Ovary (tissue), 3 donors: ENCODE results near the gene PPP1R15B.
A peak's percentile ranks its signal among the peaks of the same experiment; 100 is the strongest.

Experiments
- CTCF ChIP-seq, 3 donors: fragments of 450-650 bp in 2 of 3; fragments of 200-600 bp in 1 of 3; IDR thresholded peaks; one replicate each; pipeline versions ENCODE4 v1.5.1 to v1.8.0; 2016 to 2022; ENCODE audit warnings: antibody characterized with exemption in 3 of 3, mild to moderate bottlenecking in 1 of 3
- EP300 ChIP-seq: sonication (generic); formaldehyde crosslinking; IDR thresholded peaks from one replicate; pipeline ENCODE4 v1.6.1; 2017; ENCODE audit warnings: antibody characterized with exemption
- POLR2A ChIP-seq: fragments of 450-650 bp; IDR thresholded peaks from one replicate; pipeline ENCODE4 v1.6.1; 2017; ENCODE audit warnings: antibody characterized with exemption, mild to moderate bottlenecking, moderate library complexity
- donor health status: DM: no; HTN: no; CAD: no.

DNA sequence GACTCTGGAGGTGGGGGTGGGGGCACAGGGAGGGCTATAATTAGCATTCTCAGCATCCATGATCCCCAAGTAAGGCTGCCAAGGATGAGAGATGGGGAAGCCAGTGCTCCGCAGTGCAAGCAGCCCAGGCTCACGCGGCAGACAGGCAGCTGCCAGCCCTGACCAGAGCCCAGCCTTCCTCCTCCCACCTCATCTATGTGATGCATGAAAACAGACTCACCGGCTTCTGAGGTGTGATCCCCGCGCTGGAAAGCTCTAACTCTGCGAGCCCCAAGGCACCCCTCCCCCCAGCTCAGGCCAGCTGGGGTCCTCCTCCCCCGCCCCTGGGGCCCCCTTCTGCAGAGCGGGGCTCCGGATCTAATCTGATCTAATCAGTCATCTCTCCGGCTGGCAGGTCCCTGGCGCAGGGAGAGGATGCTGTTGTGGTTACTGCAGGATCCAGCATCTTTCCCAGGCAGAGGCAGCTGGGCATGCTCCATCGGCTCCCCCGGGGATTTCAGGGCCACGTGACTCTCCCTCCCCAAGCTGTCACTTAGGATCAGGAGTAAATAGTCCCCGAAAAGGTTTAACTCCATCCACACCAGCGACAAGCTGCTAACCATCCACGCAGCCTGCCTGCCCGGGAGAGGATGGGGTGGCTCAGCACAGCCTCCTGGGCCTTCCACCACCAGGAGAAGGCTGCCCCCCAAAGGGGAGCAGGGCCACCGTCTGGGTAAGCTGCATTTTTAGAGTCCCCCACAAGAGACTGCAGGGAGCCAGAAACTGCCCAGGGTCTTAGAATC, 52.0 kb downstream of the PPP1R15B start, which contains the start of gene PLEKHA6:
- TF ChIP-seq CTCF (IDR thresholded peaks at IDR 0.05) (peak in 2 of 3 donors; percentile 33 to 49), POLR2A (no peak), EP300 (no peak)
